Measurements from ENCODE around the gene C11orf52. TPM values are rescaled to one million over a fixed set of nuclear protein-coding genes. Genes with fewer than 3 reads are reported as not detected.

Gene C11orf52
- total RNA-seq, 2 experiments from 2014 or later = not detected

DNA sequence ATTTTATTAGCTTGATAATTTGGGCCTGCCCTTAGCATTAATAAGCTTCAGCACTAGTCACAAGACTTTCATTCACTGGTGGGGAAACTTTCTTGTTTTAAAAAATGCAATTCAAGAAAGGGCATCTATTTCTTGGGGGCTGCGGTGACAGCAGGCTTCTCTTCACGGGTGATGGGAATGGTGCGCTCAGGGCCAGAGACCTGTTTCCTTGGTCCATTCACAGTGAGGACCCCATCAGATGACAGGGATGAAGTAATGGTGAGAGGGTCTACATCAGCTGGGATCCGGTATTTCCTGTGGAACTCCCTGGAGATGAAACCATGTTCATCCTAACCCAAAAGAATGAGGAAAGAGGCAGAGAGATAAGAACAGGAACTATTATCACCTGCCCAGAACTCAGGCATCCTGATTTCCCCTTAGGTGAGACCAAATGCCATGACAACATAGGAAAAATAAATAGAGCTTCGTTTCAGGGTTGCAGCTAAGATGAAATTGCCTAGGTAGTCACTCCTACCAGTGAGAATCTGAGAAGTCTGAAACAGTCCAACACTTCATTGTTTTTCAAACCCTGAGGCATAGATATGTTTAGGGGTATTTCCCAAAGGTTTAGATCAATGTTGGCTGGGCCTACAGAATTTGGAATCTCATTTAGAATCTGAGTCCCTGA is 9.9 kb upstream of the C11orf52 start:
- Mint-ChIP-seq H3K4me1 (peaks cover 3% of the 10 kb centered on the region), H3K36me3 (peaks cover 6% of the 10 kb centered on the region), H3K27ac (no peak overlapping the region), H3K4me3 (no peak overlapping the region), H3K27me3 (peaks cover 40% of the 10 kb centered on the region), H3K9me3 (peaks cover 5% of the 10 kb centered on the region)
- no peak for DNase-seq

DNA sequence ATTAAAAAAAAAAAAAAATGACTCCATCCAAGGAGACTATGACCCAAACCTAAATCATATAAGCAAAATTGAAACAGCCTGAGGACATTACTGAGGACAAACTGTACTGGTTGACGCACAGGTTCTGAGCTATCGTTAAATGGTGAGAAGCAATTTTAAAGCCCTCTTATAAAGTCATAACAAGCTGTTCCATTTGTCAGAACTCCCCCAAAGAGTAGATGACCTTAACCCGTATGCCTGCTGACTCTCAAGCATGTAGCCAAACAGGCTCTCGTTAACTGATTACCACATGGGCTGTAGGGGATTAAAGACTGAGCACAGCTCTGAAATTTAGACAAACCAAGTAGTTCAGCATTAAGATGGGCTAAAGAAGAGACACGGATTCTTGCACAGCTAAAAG is 9.3 kb upstream of the C11orf52 start:
- no peak for DNase-seq
- H3K4me3 Mint-ChIP-seq = no peak overlapping the region
- H3K4me1 Mint-ChIP-seq = peaks cover 3% of the 10 kb centered on the region
- no peak overlapping the region for H3K27ac Mint-ChIP-seq
- peaks cover 6% of the 10 kb centered on the region for H3K36me3 Mint-ChIP-seq
- peaks cover 46% of the 10 kb centered on the region for H3K27me3 Mint-ChIP-seq
- peaks cover 5% of the 10 kb centered on the region for H3K9me3 Mint-ChIP-seq

DNA sequence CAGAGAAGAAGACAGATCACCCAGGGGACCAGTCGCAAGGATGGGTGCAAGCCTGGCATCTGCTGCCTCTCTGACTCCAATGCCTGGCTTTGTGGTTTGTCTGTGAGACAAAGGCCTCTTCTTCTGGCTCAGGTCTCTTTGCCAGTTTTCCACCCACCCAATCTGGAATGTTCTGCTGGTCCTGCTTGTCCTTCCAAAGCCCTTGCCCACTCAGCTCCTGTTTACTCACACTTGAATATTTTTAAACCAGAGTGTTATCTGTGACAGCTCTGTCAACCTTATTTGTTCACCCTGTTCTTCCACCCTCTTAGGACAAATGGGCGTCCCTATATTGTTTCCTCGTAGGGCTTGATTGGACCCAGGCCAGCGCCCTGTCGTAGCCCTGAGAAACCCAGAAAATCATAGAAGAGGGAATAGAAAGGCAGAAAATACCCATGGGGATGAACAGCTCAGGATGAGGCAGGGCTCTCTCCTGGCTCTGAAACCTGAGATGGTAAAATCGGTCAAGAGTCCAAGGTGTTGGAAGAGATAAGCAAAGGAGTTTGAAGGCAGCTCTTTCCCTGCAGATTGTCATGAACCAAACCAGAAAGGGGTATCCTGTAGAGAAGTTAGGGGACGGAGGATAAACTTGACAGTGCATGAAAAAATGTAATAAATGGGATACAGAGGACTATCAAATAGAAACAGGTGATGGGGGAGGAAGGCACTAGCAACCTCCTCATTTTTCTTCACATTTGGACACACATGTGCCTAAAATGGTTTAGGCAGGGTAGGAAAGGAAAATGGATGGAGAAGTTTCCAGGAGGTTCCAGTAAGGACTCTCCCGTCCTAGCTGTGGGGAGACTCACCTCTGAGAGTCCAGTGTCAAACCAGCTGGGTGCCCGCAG is 7.8 kb upstream of the C11orf52 start:
- H3K27ac Mint-ChIP-seq = no peak overlapping the region

DNA sequence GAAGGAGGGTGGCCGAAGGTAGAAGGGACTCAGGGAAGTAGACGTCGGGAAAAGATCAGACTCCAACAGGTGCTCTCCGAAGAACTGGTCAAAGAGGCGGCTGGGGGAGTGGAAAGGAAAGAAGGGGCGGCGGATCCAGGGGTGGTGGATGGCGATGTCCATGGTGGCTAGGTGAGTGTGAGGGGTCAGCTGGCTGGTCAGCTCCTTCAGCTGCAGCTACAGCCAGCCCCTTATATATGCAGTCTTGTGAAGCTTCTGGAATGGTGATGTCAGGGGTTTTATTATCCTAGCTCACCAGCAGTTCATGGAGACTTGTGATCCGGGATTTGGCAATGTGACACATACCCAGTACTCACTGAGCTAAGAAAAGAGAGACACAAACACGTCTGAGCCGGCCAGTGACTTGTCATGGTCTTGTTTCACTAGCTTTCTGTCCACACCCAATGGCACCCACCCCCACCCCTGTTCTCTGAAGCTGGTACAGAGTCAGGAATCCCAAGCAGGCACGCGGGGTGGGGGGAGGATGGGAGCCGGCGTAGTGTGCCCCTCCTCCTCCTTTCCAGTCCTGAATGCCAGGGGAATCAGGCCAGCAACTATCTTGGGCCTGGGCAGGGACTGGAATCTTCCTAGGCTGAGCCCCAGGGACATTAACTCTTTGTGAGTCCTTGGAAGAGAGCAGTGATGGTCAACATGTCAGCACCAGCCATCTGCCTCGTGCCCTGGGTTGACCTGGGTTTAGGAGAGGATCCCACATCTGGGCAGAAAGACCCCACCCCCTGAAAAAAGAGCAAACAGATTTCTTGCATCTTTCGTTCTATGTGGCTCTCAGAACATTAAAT is 6.9 kb upstream of the C11orf52 start, which contains the start of gene CRYAB:
Gene CRYAB (minus strand): TSS at position 208 of the 839 bp plus-strand sequence. CDS start 46 bp downstream, at position 162.
- Mint-ChIP-seq H3K36me3 (no peaks in the 10 kb centered on the region), H3K4me1 (peaks cover 3% of the 10 kb centered on the region), H3K27ac (no peak within 1 kb of the TSS), H3K4me3 (no peak within 1 kb of the TSS), H3K9me3 (no peaks in the 10 kb centered on the region), H3K27me3 (peaks cover 52% of the 10 kb centered on the region)
- DNase-seq = no peak

More for the DNA sequence above, 7.8 kb upstream of the C11orf52 start:
- Mint-ChIP-seq H3K36me3 (no peaks in the 10 kb centered on the region), H3K4me1 (peaks cover 3% of the 10 kb centered on the region), H3K4me3 (no peak overlapping the region), H3K9me3 (no peaks in the 10 kb centered on the region), H3K27me3 (peaks cover 46% of the 10 kb centered on the region)
- no peak for DNase-seq

DNA sequence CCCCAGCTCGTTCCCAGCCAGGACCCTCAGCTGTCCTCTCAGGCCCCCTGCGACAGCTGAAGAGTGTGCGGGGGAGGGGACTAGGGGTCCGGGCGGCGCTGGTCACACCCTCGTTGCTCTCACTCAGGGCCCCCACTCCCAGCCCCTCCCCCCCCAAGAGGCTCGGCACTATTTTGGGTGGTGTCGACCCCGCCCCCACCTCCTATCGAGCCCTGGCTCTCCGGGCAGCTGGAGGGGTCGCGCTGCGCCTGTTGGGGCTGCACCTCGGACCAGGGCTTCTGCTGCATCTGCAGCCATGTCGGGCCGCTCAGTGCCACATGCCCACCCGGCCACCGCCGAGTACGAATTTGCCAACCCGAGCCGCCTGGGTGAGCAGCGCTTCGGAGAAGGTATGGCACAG is 6.2 kb upstream of the C11orf52 start, which contains the start of gene HSPB2:
Gene HSPB2 (plus strand): TSS at position 200 of the 400 bp plus-strand sequence. CDS start 96 bp downstream, at position 296.
- Mint-ChIP-seq H3K9me3 (no peaks in the 10 kb centered on the region), H3K27ac (no peak within 1 kb of the TSS), H3K27me3 (peaks cover 51% of the 10 kb centered on the region), H3K4me1 (peaks cover 3% of the 10 kb centered on the region), H3K4me3 (no peak within 1 kb of the TSS), H3K36me3 (no peaks in the 10 kb centered on the region)
- no peak for DNase-seq

DNA sequence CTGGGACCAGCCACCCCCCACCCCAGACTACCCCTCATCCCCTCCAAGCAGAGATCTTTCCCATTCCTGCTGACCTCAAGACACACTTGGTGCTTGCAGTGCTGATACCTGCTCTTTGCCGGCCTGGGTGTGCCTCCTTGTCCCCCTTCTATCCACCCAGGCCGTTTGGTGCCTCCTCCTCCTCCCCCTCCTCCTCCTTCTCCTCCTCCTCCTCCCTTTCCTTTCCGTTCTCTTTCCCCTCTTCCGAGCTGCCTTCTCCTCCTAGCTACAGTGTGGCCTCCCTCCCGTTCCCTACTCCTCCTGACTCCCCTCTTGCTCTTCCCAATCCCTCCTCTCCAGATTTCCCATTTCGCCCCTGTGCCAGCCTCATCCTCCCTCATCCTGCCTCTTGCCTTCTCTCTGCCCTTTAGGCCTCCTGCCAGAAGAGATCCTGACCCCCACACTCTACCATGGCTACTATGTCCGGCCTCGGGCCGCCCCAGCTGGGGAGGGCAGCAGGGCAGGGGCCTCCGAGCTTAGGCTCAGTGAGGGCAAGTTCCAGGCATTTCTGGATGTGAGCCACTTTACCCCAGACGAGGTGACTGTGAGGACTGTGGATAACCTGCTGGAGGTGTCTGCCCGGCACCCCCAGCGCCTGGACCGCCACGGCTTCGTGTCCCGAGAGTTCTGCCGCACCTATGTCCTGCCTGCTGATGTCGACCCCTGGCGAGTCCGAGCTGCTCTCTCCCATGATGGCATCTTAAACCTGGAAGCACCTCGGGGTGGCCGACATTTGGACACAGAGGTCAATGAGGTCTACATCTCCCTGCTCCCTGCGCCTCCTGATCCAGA is 5.5 kb upstream of the C11orf52 start:
- H3K27me3 Mint-ChIP-seq = peaks cover 51% of the 10 kb centered on the region
- peaks cover 3% of the 10 kb centered on the region for H3K4me1 Mint-ChIP-seq
- DNase-seq = no peak
- no peaks in the 10 kb centered on the region for H3K9me3 Mint-ChIP-seq
- H3K27ac Mint-ChIP-seq = no peak overlapping the region
- H3K4me3 Mint-ChIP-seq = no peak overlapping the region
- H3K36me3 Mint-ChIP-seq = no peaks in the 10 kb centered on the region

DNA sequence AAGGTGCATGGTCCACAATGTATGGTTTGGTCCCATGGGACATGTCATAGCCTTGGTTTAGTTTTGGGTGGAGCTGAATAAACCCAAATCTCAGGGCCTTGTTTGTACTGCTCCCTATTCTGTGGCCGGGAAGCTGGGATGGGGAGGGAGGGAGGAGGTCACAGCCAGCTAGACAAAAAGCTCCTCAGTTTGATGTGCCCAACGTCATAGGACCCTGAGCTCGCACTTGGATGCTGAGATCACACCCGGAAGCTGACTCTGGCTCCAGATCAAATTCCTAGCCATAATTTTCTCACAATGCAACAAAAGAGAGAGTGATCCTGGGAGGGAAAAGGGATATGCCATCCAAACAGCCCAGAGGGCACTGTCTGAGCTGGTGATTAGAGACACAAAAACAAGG is 4.7 kb upstream of the C11orf52 start:
- DNase-seq = no peak
- no peak overlapping the region for H3K4me3 Mint-ChIP-seq
- H3K27ac Mint-ChIP-seq = no peak overlapping the region
- peaks cover 51% of the 10 kb centered on the region for H3K27me3 Mint-ChIP-seq
- no peaks in the 10 kb centered on the region for H3K9me3 Mint-ChIP-seq
- H3K4me1 Mint-ChIP-seq = peaks cover 3% of the 10 kb centered on the region
- no peaks in the 10 kb centered on the region for H3K36me3 Mint-ChIP-seq

DNA sequence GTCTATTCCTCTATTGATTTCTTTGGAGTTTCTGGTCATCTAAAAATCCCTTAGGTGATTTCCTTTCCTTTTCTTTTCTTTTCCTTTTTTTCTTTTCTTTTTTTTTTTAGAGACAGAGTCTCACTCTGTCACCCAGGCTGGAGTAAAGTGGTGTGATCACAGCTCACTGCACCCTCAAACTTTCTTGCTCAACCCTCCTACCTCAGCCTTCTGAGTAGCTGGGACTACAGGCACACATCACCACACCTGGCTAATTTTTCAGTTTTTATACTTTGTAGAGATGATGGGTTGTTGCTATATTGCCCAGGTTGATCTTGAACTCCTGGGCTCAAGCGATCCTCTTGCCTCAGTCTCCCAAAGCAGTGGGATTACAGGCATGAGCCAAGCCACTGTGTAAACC is 1.9 kb upstream of the C11orf52 start:
- DNase-seq = no peak
- H3K36me3 Mint-ChIP-seq = no peaks in the 10 kb centered on the region
- no peak overlapping the region for H3K27ac Mint-ChIP-seq
- no peaks in the 10 kb centered on the region for H3K9me3 Mint-ChIP-seq
- H3K27me3 Mint-ChIP-seq = peaks cover 39% of the 10 kb centered on the region
- H3K4me1 Mint-ChIP-seq = peaks cover 3% of the 10 kb centered on the region
- no peak overlapping the region for H3K4me3 Mint-ChIP-seq

DNA sequence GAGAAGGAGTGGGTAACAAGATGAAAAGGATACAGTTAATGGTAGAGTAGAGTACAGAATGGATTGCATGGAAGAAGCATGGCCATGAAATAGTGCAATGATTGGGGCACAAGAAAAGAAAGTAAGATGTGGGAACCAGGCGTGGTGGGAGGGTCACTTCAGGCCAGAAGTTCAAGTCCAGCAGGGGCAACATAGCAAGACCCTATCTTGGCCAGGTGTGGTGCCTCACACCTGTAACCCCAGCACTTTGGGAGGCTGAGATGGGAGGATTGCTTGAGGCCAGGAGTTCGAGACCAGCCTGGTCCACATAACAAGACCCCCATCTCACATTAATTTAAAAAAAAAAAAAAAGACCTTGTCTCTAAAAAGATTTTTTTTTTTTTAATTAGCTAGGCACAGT is 1.4 kb upstream of the C11orf52 start:
- Mint-ChIP-seq H3K9me3 (no peaks in the 10 kb centered on the region), H3K27ac (no peak overlapping the region), H3K36me3 (no peaks in the 10 kb centered on the region), H3K27me3 (peaks cover 34% of the 10 kb centered on the region), H3K4me3 (no peak overlapping the region), H3K4me1 (peaks cover 2% of the 10 kb centered on the region)
- no peak for DNase-seq

DNA sequence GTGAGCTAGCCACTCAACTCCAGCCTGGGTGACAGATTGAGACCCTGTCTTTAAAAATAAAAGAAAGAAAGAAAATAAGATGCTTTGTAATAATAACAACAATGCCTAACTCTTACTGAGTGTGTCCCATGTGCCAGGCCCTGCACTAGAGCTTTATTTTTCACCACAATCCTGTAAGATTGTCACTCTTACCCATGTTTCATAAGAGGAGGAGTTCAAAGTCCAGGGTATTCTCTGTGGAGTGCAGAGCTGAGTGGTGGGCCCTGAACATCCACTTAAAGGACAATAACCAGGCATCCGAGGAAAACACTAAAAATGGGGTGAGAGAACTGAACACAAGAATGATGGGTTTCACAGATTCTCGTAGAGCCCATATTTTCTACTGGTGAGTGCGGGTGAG is 925 bp upstream of the C11orf52 start:
- DNase-seq = no peak
- H3K27ac Mint-ChIP-seq = no peak overlapping the region
- H3K36me3 Mint-ChIP-seq = no peaks in the 10 kb centered on the region
- peaks cover 2% of the 10 kb centered on the region for H3K4me1 Mint-ChIP-seq
- H3K4me3 Mint-ChIP-seq = no peak overlapping the region
- peaks cover 31% of the 10 kb centered on the region for H3K27me3 Mint-ChIP-seq
- H3K9me3 Mint-ChIP-seq = no peaks in the 10 kb centered on the region

DNA sequence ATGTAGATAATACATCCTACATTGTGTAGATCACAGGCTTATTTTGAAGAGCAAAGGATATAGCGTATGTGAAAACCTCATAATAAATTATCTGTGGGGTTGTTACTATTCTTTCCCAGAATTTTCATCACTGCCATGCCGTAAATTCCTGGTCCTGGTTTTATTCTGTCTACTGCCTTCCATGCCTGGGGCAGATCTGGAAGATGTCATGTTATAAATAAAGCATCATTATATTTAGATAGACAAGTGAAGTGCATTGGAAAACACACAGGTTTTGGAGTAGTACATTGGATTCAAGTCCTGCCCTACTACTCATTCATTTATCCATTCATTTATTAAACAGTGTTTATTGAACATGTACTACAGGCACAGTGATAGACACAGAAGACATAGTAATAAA is 2.2 kb downstream of the C11orf52 start:
- Mint-ChIP-seq H3K27me3 (peaks cover 15% of the 10 kb centered on the region), H3K4me1 (peaks cover 4% of the 10 kb centered on the region), H3K4me3 (no peak overlapping the region), H3K27ac (no peak overlapping the region), H3K36me3 (no peaks in the 10 kb centered on the region), H3K9me3 (no peaks in the 10 kb centered on the region)
- DNase-seq = no peak

DNA sequence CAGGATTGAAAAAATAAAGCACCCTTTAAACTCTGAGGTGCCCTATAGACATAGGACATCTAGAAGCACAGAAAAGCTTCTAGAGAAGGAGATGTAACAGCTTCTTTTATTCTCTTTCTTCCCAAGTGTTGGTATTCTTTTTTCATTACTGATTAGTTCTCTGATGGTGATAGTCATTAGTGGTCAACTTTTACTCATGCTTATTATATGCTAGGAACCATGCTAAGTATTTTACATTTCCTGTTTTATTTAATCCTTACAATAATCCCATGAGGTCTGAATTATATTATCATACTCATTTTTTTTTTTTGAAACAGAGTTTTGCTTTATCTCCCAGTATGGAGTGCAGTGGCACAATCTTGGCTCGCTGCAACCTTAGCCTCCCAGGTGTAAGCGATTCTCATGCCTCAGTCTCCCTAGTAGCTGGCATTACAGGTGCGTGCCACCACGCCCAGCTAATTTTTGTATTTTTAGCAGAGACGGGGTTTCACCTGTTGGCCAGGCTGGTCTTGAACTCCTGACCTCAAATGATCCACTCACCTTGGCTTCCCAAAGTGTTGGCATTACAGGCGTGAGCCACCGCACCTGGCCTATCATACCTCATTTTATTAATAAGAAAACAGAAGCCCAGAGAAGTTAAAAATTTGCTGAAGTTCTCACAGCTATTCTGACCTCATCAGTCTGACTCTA is 3.0 kb downstream of the C11orf52 start:
- H3K36me3 Mint-ChIP-seq = no peaks in the 10 kb centered on the region
- H3K4me1 Mint-ChIP-seq = peaks cover 9% of the 10 kb centered on the region
- H3K4me3 Mint-ChIP-seq = no peak overlapping the region
- no peak for DNase-seq
- H3K27me3 Mint-ChIP-seq = peaks cover 7% of the 10 kb centered on the region
- no peak overlapping the region for H3K27ac Mint-ChIP-seq
- no peaks in the 10 kb centered on the region for H3K9me3 Mint-ChIP-seq

DNA sequence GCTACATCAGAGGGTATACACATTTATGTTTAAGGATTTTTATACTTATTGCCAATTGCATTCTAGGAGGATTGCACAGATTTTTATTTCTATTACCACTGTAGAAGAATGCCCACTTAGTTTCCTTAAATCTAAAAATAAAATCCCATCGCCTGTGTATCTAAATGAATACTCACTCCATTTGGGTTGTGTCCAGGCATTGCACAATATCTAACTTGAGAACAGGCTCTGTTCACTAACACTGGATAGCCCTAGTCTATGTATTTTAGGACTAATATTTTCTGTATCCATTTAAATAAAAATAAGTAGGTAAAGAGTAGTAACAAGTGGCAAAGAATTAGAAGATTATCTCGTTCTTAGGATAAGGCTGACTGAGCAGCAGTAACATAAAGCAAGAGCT is 4.1 kb downstream of the C11orf52 start:
- Mint-ChIP-seq H3K27ac (no peak overlapping the region), H3K9me3 (no peaks in the 10 kb centered on the region), H3K4me3 (no peak overlapping the region), H3K4me1 (peaks cover 13% of the 10 kb centered on the region), H3K27me3 (peaks cover 4% of the 10 kb centered on the region), H3K36me3 (no peaks in the 10 kb centered on the region)
- no peak for DNase-seq

DNA sequence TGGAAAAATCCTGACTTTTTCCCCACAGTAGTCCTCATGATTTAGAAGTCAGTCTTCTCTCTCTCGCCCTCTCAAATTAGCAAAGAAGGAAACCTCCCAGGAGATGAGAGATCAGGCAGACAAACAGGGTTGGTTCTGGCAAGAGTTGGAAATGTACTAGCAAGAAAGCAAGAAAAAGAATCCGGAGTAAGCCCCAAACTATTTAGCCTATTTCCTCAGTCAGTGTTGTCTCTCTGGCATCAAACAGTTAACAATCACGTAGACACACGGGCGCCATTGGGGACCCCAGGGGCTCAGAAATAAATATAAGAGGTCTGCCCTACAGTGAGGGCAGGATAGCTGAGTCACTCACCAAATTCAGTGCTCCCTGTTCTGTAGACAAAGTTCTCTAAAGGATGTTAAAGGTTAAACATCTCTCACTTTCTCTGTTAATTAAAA is 4.7 kb downstream of the C11orf52 start:
- Mint-ChIP-seq H3K36me3 (no peaks in the 10 kb centered on the region), H3K9me3 (no peaks in the 10 kb centered on the region), H3K27me3 (peaks cover 4% of the 10 kb centered on the region), H3K4me1 (peaks cover 13% of the 10 kb centered on the region), H3K4me3 (no peak overlapping the region), H3K27ac (no peak overlapping the region)
- no peak for DNase-seq

Data from activated naive CD8-positive, alpha-beta T cell treated with anti-CD3 and anti-CD28 coated beads for 36 hours (primary cell).